Type B pancreatic cell (in vitro differentiated cells): Measurements from ENCODE around the gene NIPAL1. TPM values are rescaled to one million over a fixed set of nuclear protein-coding genes. Genes with fewer than 3 reads are reported as not detected.

Experiments
- DNase-seq: peaks from one replicate; pipeline ENCODE4 v3.0.0; 2021; ENCODE audit warnings: mixed read lengths; ENCODE audit not compliant: unreplicated experiment; ENCODE audit errors: extremely low spot score
- H3K27ac Mint-ChIP-seq: 2 replicates; pipeline ENCODE4 v1.8.0; 2021; ENCODE audit warnings: mild to moderate bottlenecking, mixed read lengths
- H3K27me3 Mint-ChIP-seq: 2 replicates; pipeline ENCODE4 v1.8.0; 2021; ENCODE audit warnings: mixed read lengths
- H3K36me3 Mint-ChIP-seq: 2 replicates; pipeline ENCODE4 v1.8.0; 2021; ENCODE audit warnings: mixed read lengths
- H3K4me1 Mint-ChIP-seq: one replicate; pipeline ENCODE4 v1.8.0; 2021; ENCODE audit warnings: mixed read lengths; ENCODE audit not compliant: unreplicated experiment
- H3K4me3 Mint-ChIP-seq: 2 replicates; pipeline ENCODE4 v1.8.0; 2021; ENCODE audit warnings: mild to moderate bottlenecking, mixed read lengths
- H3K9me3 Mint-ChIP-seq: 2 replicates; pipeline ENCODE4 v1.8.0; 2021; ENCODE audit warnings: mixed read lengths
- CTCF ChIP-seq: fragments of 200-600 bp; sonication (generic); conservative IDR thresholded peaks from 2 replicates; pipeline ENCODE4 v1.5.0; 2021; ENCODE audit warnings: antibody characterized with exemption, mild to moderate bottlenecking
- total RNA-seq: library from RNA; stranded (reverse); gene quantifications from 2 replicates; pipeline ENCODE4 v1.2.1, GENCODE V29; 2021; ENCODE audit warnings: low replicate concordance

The NIPAL1 gene
- total RNA-seq, 1 donor from 2014 or later: 13.9 TPM

GRCh38 chr4:48069026-48069425 is 52.5 kb downstream of the NIPAL1 start:
- no peak overlapping the region for H3K4me3 Mint-ChIP-seq
- no peaks in the 10 kb centered on the region for H3K27me3 Mint-ChIP-seq
- H3K36me3 Mint-ChIP-seq: no peaks in the 10 kb centered on the region
- no peak for DNase-seq
- TF ChIP-seq CTCF: no peak
- H3K4me1 Mint-ChIP-seq: no peaks in the 10 kb centered on the region
- H3K27ac Mint-ChIP-seq: no peak overlapping the region
- H3K9me3 Mint-ChIP-seq: no peaks in the 10 kb centered on the region

- TF ChIP-seq CTCF: no peak
- Mint-ChIP-seq H3K4me1 (no peaks in the 10 kb centered on the region), H3K36me3 (no peaks in the 10 kb centered on the region), H3K27ac (peak overlapping the region; percentile 6), H3K27me3 (no peaks in the 10 kb centered on the region), H3K4me3 (no peak overlapping the region), H3K9me3 (no peaks in the 10 kb centered on the region)
- DNase-seq: no peak
These were observed 54.6 kb downstream of the NIPAL1 start for GRCh38 chr4:48071191-48071590.

- Mint-ChIP-seq H3K36me3 (no peaks in the 10 kb centered on the region), H3K27me3 (no peaks in the 10 kb centered on the region), H3K9me3 (no peaks in the 10 kb centered on the region), H3K27ac (no peak overlapping the region), H3K4me1 (peaks cover 12% of the 10 kb centered on the region), H3K4me3 (no peak overlapping the region)
- TF ChIP-seq CTCF: no peak
- DNase-seq: no peak
These were observed 57.1 kb downstream of the NIPAL1 start for GRCh38 chr4:48073567-48074103.

- H3K4me1 Mint-ChIP-seq: peaks cover 22% of the 10 kb centered on the region
- H3K9me3 Mint-ChIP-seq: no peaks in the 10 kb centered on the region
- no peaks in the 10 kb centered on the region for H3K27me3 Mint-ChIP-seq
- TF ChIP-seq CTCF: no peak
- no peak overlapping the region for H3K4me3 Mint-ChIP-seq
- no peaks in the 10 kb centered on the region for H3K36me3 Mint-ChIP-seq
- no peak for DNase-seq
- H3K27ac Mint-ChIP-seq: no peak overlapping the region
These were observed 58.1 kb downstream of the NIPAL1 start for GRCh38 chr4:48074657-48075056.

- H3K27ac Mint-ChIP-seq: peak overlapping the region; percentile 17
- H3K4me1 Mint-ChIP-seq: peaks cover 36% of the 10 kb centered on the region
- H3K36me3 Mint-ChIP-seq: no peaks in the 10 kb centered on the region
- DNase-seq: no peak
- no peak overlapping the region for H3K4me3 Mint-ChIP-seq
- no peaks in the 10 kb centered on the region for H3K9me3 Mint-ChIP-seq
- H3K27me3 Mint-ChIP-seq: no peaks in the 10 kb centered on the region
- TF ChIP-seq CTCF: no peak
These were observed 61.9 kb downstream of the NIPAL1 start for GRCh38 chr4:48078425-48078824.
